GM18505 (cell line): Measurements from ENCODE around the gene SLC12A9.

Source experiments
- ATAC-seq: cut with Tn5 transposase; IDR thresholded peaks from one replicate; pipeline ENCODE4 v1.9.1; 2021; ENCODE audit not compliant: unreplicated experiment
- POLR2A ChIP-seq: IDR thresholded peaks from 4 replicates; pipeline ENCODE4 v1.6.1; 2011; ENCODE audit warnings: borderline replicate concordance; ENCODE audit not compliant: insufficient read depth, insufficient read length; ENCODE audit errors: extremely low read depth

The SLC12A9 gene

GRCh38 chr7:100874577-100875355 is 22.3 kb downstream of the SLC12A9 start, which contains the start of gene SRRT:
TSS of gene SRRT (plus strand) at chr7:100875103. CDS start at chr7:100875591, 488 bp downstream.
- TF ChIP-seq POLR2A = peak; percentile 97
- peak; percentile 86 for ATAC-seq

GRCh38 chr7:100875356-100875751 is 22.8 kb downstream of the SLC12A9 start:
- peak; percentile 30 for ATAC-seq

DNA sequence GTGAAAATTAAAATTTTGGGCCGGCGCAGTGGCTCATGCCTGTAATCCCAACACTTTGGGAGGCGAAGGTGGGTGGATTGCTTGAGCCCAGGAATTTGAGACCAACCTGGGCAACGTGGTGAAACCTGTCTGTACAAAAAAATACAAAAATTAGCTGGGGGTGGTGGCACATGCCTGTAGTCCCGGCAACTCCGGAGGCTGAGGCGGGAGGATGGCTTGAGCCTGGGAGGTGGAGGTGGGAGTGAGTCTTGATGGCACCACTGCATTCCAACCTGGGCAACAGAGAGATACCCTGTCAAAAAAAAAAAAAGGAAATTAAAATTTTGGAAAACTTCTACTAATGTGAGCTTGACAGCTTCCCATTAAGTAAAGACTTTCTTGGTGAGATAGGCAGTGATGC is 25.5 kb downstream of the SLC12A9 start:
- TF ChIP-seq POLR2A = no peak
- ATAC-seq = no peak

More at GRCh38 chr7:100875356-100875751, 22.8 kb downstream of the SLC12A9 start:
- TF ChIP-seq POLR2A = no peak

- TF ChIP-seq POLR2A = no peak
- ATAC-seq = no peak
Observed at GRCh38 chr7:100878685-100879084, 26.2 kb downstream of the SLC12A9 start.

DNA sequence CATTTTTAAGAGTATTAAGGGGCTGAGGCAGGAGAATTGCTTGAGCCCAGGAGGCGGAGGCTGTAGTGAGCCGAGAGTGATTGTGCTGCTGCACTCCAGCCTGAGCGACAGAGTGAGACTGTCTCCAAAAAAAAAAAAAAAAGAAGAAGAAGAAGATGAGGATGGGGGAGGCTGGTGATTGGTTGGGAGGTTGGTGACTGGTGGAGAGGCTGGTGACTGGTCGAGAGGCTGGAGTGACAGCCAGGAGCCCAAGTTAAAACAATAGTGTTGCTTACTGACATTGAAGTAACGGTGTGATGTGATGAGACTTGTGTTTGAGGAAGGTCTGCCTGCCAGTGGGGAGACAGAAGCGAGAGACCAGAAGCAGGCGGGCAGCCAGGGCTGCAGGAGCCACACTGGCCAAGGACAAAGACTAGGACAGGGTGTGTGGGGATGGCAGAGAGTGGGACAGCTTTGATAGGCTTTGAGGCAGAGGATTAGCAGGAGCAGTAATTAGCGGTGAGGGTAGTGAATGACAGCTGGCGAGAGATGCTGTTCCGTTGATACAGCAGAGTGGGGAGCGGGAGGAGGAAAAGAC is 27.3 kb downstream of the SLC12A9 start:
- no peak for TF ChIP-seq POLR2A
- ATAC-seq = no peak

DNA sequence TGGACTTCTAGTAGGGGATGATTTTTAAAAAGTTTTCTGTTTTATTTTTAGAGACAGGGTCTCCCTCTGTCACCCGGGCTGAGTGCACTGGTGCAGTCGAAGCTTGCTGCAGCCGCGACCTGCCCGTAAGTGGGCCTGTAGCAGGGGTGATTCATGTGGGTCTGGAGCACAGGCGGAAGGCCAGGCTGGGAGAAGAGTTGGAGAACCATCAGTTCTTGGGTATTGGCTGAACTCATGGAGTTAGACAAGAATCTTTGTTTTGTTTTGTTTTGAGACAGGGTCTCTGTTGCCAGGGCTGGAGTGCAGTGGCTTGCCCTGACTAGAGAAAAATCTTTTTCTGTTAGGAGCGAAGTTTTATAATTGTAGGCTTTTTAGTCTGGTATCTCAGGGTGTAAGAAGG is 28.1 kb downstream of the SLC12A9 start:
- no peak for ATAC-seq
- no peak for TF ChIP-seq POLR2A

DNA sequence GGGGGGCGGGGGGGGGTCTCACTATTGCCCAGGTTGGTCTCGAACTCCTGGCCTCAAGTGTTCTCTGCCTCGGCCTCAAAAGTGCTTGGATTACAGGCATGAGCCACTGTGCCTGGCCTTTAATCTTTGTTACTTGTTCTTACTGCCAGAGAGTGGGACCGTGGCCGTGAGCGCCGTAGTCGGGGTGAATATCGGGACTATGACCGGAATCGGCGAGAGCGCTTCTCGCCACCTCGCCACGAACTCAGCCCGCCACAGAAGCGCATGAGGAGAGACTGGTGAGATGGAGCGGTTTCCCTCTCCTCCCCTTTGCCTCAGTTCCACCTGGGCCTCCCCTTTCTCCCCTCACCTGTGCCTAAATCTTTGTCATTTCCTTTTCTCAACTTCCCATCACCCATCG is 28.6 kb downstream of the SLC12A9 start:
- TF ChIP-seq POLR2A = no peak
- no peak for ATAC-seq

DNA sequence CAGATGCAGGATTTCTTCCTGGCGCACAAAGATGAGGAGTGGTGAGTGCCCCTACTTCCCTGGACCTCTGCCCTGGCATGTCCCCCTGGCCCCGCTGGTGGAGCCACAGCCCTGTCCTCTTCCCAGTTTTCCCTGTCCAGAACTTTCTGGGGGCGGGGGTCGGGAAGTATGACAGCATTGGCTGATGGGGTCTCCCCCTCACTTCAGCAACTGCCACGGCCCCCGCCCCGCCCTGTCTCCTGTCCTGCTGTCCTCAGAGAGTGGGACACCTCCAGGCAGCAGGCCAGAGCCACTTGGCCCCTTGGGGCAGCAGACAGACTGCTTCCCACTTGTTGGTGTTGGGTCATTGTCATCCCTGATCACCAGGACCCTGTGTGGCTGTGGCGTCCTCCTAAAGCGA is 29.7 kb downstream of the SLC12A9 start:
- ATAC-seq = no peak
- TF ChIP-seq POLR2A = peak; percentile 9

DNA sequence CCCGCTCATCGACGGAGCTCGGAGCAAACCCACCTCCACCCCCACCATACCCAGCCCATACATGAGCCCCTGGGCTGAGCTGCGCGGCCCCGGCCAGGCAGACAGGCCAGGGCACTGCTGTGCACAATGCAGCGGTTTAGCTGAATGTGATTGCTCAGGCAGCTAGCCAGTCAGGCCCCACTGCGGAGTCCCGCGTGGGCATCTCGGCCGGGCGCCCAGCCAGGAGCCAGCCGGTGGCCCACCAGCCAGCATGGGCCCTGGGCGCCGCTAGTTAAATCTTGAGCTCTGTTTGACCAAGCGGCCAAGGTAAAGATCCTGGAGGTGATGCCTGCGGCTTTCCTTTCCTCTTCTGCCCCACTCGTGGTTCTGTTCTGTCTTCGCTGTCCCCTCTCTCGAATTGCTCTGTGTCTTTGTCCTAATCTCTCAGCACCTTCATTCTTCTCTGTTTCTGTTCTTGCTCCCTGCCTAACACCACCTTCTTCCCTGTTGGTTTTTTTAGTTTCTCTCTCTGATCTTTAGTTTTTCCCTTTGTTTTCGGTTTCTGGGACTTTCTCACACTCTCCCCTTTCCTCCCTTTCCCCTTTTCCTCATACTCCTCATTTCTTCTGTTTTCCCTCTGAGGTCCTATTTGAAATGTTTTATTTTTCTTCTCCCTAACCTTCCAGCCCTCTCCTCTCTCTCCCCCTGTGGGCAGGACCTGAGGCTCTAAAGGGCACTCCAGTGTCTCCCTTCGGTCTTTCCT is 30.4 kb downstream of the SLC12A9 start:
- TF ChIP-seq POLR2A = no peak
- ATAC-seq = no peak

GRCh38 chr7:100884736-100885439 is 32.4 kb downstream of the SLC12A9 start:
- ATAC-seq = no peak

GRCh38 chr7:100885440-100886141 is 33.1 kb downstream of the SLC12A9 start:
- ATAC-seq = no peak
- no peak for TF ChIP-seq POLR2A

More at GRCh38 chr7:100884736-100885439, 32.4 kb downstream of the SLC12A9 start:
- TF ChIP-seq POLR2A = no peak

DNA sequence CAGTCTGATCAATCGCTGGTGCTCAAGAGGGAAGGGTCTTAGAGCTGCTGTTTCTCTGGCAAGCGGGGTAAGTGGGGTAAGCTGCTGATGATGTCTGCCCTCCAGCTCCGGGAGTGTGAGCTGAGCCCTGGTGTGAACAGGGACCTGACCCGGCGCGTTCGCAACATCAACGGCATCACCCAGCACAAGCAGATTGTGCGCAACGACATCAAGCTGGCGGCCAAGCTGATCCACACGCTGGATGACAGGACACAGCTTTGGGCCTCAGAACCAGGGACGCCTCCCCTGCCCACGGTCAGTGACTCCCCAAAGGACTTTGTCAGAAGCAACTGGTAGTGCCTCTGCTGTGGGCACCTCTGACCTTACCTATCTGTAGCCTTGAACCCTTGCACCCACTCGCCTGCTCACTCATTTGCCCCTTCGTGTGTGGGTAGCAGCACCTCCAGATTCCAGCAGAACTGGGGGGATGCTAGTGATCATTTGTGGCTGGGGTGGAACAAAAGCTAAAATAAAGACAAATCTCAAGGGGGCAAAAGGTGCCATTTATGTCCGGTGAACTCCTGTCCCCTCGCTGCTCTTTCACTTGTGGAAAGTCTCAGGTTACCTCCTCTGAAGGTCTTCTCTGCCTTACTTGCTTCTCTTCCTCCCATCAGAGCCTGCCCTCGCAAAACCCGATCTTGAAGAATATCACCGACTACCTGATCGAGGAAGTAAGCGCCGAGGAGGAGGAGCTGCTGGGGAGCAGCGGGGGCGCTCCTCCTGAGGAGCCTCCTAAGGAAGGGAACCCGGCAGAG is 33.8 kb downstream of the SLC12A9 start:
- no peak for TF ChIP-seq POLR2A
- ATAC-seq = no peak
